ENCODE data around the gene KCNE4.

GRCh38 chr2:223005496-223005895, 46.5 kb upstream of the KCNE4 start:
- no peak for TF ChIP-seq CTCF (IDR thresholded peaks at IDR 0.05)
- no peak for TF ChIP-seq POLR2A (IDR thresholded peaks at IDR 0.05)
